ENCODE data around the gene DDX59. TPM values are rescaled to one million over a fixed set of nuclear protein-coding genes. Genes with fewer than 3 reads are reported as not detected.

The DDX59 gene
- 10 to 100 TPM; 24.8 to 39.2 (median 32.1) TPM for polyA plus RNA-seq (ENCODE audit: insufficient read depth in 1 of 5, insufficient read length in 5 of 5, low replicate concordance in 1 of 5)
- long read RNA-seq, donor 1, partial matches to known transcripts = 8 of 13 reads
- long read RNA-seq, donor 1, other reads (novel, unspliced or antisense) = 0 of 13 reads
- long read RNA-seq, donor 2, partial matches to known transcripts = 0 of 1 reads
- long read RNA-seq, donor 2, other reads (novel, unspliced or antisense) = 0 of 1 reads
- long read RNA-seq, donor 3 = 0 reads
- long read RNA-seq, donor 4, partial matches to known transcripts = 0 of 2 reads
- long read RNA-seq, donor 4, other reads (novel, unspliced or antisense) = 0 of 2 reads
- long read RNA-seq, donor 5, partial matches to known transcripts = 12 of 15 reads
- long read RNA-seq, donor 5, other reads (novel, unspliced or antisense) = 0 of 15 reads
- long read RNA-seq, donor 6, partial matches to known transcripts = 0 of 5 reads
- long read RNA-seq, donor 6, other reads (novel, unspliced or antisense) = 0 of 5 reads
- long read RNA-seq, donor 7 = 0 reads
- long read RNA-seq, donor 8 = 0 reads

DNA sequence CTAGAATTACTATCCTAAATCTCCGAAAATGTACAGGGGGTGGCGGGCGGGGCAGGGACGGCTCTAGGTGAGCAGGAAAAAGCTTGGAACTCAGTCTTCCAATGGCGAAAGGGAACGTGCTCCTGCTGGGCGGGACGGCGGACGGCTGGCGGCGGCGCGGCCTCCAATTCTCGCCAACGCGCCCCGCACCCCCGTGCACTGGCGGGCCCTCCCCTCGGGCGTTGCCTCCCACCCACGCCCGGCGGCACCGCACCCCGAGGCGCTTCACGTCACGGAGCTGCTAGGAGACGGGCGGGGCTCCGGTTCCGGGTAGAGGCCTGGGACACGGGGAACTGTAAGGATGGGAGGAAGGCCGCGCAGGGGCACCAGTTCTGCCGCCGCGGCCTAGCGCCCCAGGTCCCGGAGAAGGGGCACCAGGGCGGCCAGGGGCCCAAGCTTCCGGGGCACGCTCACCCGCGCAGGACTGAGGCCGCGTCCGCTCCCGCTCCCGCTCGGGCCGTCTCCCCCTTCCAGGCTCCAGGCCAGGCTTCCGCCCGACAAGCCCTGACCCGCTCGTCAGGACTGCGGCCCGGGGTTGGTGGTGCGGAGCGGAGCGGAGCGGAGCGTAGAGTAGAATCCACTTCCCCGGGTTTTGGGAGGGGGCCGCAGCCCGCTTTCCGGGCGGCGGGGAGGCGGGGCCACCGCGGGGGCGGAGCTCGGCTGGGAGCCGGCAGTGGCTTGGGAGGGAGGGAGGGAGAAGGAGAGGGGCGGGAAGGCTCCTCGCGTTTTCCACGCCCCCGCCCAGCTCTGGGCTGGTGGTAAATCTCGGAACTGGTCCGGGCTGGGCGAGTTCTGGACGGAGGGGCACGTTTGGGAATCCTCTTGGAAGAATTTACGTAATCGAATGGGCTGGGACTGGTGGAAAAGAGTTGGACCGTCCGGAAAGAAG lies at the start of gene DDX59:
Gene DDX59 (minus strand): TSS at position 594 of the 928 bp plus-strand sequence. CDS start 3,167 bp downstream, outside the sequence.
- DNase-seq = peak; percentile 97

DNA sequence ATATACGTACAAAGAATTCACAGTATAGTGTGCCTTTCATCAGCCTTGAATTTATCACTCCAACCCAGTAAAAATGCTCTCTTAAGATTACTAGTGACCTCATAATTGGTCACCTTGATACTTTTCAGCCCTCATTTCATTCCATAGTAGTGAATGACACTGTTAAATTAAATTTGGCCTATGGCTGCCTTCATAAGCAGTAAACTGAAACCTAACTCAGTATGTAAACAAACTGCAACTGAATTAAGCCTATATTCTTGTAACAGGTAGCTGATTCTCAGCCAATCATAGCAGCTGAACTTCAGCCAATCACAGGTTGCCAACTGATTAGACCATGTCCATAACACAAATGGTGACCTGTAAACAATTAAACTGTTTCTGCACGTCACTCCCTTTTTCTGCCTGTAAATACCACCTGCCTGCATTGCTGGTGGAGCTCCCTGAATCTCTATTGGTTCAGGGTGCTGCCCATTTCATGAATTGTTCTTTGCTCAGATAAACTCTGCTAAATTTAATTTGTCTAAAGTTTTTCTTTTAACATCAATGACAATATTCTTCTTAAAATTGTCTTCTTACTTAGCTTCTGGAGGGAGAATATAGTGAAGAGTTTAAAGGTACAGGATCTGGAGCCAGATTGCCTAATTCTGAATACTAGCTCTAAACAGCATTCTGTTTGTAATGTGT lies 44.9 kb upstream of the DDX59 start:
- DNase-seq = no peak

DNA sequence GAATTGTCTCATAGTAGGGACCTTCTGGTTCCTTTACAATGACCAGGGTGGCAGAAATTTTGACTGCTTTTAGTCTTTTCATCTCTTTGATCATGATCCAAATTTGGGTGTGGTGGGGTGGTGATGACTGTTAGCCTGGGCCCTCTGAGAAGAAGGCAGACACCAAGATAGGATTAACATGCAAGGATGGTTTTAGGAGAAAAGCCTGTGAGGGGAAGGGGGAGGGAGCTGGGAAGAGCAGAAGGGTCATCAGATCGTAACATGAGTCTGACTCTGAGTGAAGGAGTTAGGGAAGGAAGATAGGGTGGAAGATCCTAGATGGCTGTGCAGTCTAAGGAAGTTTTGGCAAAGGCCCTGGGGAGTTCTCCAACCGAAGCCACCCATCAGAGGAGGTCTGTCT lies 40.5 kb upstream of the DDX59 start:
- no peak for DNase-seq

DNA sequence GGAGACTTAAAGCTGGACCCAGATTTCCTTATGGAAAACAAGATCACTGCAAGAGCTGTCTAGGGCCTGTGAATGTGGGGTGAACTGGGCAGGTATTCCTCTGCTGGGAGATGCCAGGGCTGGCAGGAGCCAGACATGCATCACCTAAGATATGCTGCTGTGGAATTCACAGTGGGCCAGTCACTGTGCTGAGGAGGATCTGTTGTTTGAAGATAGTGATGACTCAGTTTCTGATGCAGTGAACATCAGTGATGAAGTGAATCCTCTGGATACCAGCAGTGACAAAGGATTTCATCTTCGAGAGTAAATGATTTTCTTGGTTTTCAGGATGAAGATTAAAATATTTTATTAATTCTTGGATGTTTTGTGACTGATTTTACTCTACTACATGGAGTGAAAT lies 39.1 kb upstream of the DDX59 start:
- no peak for DNase-seq

DNA sequence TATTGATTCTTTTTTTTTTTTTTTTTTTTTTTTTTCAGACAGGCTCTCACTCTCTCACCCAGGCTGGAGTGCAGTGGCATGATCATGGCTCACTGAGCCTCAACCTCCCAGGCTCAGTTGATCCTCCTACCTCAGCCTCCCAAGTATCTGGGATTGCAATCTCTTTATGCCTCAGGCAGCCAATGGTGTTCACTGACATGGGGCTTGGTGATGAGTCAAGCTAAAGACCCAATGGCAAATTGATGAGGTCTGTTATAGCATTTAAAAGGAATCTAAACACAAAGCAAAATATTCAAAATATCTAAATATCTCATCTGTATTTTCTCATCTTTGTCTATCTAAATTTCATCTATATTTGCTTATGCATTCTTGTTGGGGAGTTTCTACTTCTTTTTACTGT lies 38.5 kb upstream of the DDX59 start:
- no peak for DNase-seq

DNA sequence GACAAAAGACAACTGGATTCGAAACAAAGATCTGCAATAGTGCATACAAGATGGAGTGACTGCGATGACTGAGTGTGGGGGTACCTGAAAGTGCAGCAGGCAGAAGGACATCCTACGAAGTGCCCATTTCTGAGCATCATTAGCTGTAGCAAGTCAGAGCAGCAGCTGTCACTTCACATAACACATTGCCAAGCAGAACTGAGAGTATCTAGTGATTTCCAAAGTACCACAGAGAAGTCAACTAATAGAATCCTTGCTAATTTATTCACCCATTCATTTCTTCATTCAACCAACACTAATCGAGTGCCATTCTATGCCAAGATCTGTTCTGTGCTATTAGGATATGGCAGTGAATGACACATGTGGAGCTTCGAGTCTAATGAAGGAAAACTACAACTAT lies 37.4 kb upstream of the DDX59 start:
- DNase-seq = no peak

DNA sequence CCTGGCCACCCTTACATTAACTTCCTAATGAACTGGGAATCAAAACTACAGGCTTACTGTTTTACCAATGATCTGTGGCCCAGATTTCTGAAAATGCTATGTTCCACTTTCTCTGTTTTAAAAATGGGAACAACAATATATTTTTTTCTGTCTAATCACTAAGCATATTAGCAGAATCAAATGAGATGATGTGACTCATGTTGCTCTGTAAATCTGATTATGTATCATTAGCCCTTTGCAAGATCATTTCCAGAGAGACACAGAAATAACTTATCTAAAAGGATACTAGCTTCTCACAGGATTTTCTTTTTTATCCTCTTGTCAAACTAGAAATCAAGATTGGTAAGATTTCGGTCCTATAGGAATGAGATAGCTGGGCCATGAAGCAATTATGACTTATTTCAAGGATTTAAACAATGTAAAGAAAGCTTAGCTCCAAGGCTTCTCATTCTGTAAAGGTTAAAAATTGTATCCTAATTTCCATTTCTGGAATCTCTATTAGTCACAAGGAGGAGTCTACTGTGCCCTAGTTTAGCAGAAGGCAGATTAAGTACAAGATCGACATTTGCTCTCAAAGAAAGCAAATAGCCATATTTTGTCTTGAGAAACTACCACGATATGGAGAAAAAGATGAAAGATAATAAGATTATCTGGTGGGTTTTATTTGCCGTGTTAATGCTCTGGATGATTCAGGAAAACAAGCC lies 36.6 kb upstream of the DDX59 start:
- no peak for DNase-seq

DNA sequence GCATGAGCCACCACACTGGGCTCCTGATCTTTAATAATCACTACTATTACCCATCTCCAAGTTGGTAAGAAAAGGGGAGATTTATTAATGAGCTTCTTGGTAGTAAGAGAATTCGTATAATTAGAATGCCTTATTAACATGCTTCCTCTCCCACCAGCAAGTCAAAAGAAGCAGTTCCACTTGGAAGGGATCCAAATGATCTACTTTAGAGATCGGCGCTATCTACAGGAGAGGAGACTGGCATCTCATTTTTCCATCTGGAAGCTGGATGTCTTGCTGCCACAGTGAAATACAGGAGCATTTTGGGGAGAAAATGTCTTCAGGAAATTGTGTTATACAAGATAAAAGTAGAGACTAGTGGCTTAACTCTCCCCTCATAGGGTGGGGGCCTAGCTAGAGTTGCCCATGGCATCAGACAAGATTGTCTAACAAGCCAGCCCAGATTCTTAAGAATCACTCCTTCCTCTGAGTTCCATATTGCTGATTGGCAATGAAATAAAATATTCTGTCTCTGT lies 35.3 kb upstream of the DDX59 start:
- no peak for DNase-seq

DNA sequence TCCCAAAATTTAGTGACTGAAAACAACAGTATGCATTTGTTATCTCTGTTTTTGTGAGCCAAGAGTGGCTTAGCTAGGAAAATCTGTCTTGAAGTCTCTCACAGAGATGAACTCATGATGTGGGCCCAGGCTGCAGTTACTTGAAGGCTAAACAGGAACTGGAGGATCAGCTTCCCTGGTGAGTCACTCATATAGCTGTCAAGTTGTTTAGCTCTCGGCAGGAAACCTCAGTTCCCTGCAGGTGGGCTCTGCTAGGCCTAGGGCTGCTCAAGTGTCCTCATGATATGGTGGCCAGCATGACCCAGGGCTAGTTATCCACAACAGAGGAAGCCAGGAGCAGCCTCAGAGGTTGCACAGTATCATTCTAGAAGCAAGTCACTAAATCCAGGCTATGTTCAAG lies 30.2 kb upstream of the DDX59 start:
- no peak for DNase-seq

DNA sequence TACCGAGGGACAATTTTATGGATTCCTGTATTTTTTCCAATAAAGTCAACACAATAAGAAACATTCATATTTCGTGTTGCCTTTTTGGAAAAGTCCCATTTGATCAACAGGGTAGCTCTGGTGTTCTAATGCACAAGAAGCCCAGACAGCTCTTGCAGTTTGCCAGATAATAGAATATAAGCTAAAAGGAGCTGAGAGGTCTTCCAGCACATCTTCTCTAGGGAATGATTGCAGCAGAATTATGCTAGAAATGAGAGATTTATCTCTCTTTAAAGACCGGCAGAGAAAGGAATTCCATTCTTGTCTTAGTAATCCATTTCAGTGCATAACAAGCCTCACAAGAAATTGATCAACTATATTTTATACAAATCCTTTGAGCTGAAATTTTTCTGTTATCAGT lies 25.0 kb upstream of the DDX59 start:
- DNase-seq = no peak

DNA sequence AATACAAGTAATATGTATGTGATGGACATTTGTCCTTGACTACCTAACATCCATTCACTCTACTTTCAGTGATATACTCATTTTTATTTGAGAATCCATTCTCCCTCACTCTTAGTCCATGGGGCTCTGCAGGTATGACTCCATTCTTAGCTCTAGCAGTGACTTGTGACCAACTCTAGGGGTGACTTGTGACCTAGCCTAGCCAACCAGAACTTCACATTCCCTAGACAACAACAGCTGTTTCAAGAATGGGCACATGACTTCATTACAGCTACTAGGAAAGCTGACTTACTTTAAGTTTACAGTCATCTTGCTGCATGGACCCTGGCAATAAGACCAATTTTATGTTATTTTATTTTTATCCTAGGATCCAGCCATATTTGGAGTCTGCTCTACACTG lies 23.6 kb upstream of the DDX59 start:
- DNase-seq = no peak

DNA sequence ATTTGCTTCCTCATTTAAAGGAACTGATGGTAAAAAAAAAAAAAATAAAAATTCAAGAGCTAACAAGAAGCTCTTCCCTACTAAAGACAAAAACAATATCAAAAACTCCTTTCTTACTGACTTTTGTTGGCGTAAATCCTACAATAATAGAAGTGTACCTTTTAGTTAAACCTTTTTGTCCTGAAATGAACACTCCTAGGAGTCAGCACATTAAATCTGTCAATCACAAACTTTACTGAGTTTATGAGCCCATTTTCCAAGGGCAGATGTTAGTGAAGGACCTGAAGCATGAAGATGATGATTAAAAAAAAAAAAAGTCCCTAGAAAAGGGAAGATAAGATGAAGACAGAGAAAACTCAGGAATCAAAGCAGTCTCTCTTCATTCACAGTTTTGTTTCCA lies 22.6 kb upstream of the DDX59 start:
- DNase-seq = no peak

DNA sequence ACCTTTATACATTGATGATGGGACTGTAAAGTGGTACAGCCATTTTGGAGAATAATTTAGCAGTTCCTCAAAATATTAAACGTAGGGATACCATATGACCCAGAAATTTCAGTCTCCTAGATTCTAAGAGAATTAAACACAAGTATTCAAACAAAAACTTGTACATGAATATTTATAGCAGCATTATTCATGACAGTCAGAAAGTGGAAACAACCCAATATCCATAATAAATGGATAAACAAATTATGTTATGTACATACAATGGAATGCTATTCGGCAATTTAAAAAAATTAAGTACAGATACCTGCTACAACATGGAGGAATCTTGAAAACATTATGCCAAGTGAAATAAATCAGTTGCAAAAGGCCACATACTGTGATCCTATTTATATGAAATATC lies 16.9 kb upstream of the DDX59 start:
- DNase-seq = no peak

DNA sequence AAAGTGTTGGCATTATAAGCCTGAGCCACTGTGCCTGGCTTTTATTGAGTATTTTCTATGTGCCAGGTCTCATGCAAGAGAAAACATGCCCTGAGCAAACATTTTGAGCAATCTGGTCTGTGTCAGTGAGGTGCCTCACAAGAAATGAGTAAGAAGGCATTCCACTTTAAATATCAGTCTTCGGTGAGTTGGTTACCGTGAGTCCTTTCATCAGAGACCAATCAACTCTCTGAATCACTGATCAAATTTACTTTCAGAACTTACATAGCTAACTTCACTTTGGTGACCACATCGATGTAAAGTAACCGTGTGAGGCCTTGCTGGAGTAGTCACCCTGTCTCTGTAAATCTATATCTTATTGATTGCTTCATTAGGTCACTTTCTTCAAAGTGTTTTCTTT lies 14.3 kb upstream of the DDX59 start:
- DNase-seq = no peak

DNA sequence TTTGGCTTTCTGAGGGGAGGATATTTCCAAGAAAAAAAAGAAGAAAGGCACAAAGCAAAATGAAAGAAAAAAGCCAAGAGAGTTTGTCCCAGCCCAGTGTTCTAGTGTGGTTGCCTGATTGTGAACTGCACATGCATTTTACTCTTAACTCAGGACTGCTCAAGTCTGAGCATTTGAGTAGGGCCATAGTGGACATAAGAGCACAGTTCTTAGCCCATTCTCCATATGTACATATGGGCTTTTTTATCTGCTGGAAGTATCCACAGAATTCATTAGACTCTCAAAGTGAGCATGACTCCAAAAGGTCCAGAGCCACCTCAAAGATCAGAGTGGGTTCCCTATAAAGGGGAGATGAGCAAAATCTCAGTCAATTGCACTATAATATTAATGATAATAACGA lies 13.6 kb upstream of the DDX59 start:
- DNase-seq = no peak

DNA sequence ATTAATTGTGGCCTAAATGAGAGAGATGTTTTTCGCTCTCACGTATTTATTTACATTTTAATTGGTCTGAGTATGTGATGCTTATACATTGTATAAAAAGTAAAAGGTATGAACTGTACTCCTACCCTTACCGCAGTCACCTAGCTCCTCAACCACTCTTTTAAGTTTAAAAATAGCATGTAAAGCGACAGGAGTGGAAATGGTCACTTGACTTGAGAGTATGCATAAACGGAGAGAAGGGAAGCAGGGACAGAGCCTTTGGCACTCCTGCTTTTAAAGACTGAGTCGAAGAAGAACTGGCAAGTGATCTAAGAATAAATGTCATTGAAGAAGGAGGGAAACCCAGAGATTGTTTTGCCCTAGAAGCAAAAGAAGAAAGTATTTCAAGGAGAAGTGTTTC lies 11.5 kb upstream of the DDX59 start:
- no peak for DNase-seq

DNA sequence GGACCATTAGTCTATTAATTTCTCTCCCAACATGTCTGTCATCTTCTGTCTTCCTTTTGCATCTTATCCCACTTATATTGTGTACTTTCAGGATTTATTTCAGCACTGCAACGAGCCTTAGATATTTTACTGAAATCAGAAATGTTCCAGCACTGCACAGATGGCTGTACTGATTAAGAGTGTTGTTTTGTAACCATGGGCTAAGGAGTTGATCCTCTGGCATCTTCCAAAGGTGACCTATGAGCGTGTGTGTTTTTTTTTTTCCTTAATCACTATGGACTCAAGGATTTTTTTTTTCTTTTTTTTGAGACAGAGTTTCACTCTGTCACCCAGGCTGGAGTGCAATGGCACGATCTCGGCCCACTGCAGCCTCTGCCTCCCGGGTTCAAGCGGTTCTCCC lies 7.1 kb upstream of the DDX59 start:
- no peak for DNase-seq

DNA sequence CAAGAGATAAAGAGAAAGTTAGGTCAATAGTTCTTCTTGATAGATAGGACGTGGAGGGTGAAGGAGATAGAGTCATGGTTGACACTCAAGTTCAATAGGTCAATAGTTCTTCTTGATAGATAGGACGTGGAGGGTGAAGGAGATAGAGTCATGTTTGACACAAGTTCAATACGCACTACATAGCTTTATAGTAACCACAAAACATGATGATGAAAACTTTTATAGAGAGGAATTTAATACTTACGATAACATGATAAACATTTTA lies 5.8 kb upstream of the DDX59 start:
- no peak for DNase-seq

DNA sequence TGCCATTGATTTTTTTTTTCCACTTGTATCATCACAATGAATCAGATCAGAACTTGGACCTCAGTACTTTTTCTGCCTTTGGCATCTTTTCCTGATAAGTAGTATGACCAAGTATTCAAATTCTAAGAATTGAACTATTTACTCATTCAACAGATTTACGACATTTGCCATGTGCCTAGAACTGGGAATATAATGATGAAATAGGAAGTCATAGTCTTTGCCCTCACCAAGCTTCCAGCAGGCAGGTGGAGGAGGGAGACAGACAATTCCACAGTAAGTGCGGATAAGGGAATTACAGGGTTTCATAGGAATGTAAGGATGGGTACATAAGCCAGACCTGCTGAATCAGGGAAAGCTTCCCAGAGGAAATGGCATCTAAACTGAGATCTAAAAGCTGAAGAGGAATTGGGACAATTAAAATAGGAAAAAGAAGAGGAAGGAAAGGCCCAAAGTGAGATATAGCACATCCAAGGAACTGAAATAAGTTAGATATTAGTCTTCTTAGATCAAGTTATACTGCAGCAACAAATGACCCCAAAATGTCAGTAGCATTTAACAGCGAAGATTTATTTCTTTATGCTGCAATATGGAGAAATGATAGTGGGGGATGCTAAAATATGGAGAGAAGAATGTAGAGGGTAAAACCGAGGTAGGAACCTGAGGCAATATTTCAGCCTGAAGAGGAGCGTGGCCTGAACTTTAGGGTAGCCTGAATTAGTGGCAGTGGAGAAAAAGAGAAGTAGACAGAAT lies 5.3 kb upstream of the DDX59 start:
- no peak for DNase-seq

DNA sequence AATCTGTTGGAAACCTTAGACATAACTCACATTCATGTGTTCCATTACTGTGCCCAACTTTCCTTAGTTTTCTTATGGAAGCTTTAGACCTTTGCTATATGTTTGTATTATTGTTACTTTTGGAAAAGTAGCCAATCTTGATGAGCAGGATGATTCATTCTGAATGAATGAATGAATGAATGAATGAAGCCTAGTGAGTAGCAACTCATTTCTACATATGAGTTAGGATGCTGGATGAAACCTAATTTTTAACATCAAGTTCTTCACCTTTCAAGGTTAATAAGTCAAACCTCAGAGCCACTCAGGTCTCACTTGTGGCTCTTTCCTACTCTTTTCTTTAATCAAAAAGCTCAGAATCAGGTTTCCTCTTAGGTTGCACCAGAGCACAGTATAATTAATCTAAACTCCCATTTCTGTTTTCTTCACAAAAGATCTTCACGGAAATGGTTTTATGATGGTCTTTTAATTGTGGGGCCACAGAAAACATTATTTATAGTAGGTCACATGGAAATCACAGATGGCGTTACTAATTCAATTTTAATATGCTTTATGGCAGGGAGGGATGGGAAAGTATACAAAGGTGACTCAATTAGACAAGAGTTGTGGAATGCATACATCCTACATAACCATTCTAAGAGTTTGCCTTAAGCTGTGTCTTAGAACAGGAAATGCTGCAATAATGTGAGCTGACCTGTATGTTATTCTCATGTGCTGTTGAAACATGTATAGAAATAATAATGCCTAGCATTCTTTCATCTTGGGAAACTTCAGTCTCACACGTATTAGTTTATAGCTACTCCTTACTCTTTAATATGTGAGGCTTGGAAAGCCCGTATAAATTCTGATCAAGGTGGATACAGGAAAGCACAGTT lies 4.5 kb upstream of the DDX59 start:
- no peak for DNase-seq

Data from right lung (tissue), 10 donors.